Esophagus squamous epithelium (tissue), 4 donors: ENCODE measurements around the gene TMBIM6.

Experiments used
- CTCF ChIP-seq, 6 experiments: fragments of 450-650 bp in 4 of 6; fragments of 200-600 bp in 2 of 6; sonication (generic) in 2 of 6; IDR thresholded peaks; one replicate each; pipeline ENCODE4 v1.5.1; 2016 to 2019; ENCODE audit warnings: antibody characterized with exemption in 6 of 6, mild to moderate bottlenecking in 4 of 6, moderate library complexity in 4 of 6
- POLR2A ChIP-seq, 4 donors: fragments of 450-650 bp; IDR thresholded peaks; one replicate each; pipeline ENCODE4 v1.6.1; 2017; ENCODE audit warnings: antibody characterized with exemption in 4 of 4, mild to moderate bottlenecking in 4 of 4, moderate library complexity in 3 of 4

- no peak for TF ChIP-seq CTCF (IDR thresholded peaks at IDR 0.05)
- no peak for TF ChIP-seq POLR2A (IDR thresholded peaks at IDR 0.05)
Measured at GRCh38 chr12:49794021-49794420, 52.7 kb downstream of the TMBIM6 start.
